Endothelial cell of umbilical vein (primary cell): Measurements from ENCODE around the gene CADPS. TPM values are rescaled to one million over a fixed set of nuclear protein-coding genes. Genes with fewer than 3 reads are reported as not detected.

ENCODE experiments used
- BruUV-seq: library from RNA; stranded (reverse); fragments of 400-500 nt; replicated peaks from 2 replicates; lab custom pipeline; 2021; lab: Mats Ljungman, UMichigan
- CTCF ChIA-PET: fragments of 300-600, 350-600 bp; sonication (Branson Sonifier 250); formaldehyde crosslinking; loops from one replicate; lab custom pipeline; 2021; ENCODE audit warnings: antibody characterized with exemption, inconsistent platforms; lab: Charles Lee
- POLR2A ChIA-PET: fragments of 300-600, 350-600 bp; sonication (Branson Sonifier 250); formaldehyde crosslinking; loops from one replicate; lab custom pipeline; 2021; ENCODE audit warnings: antibody characterized with exemption, inconsistent platforms; lab: Charles Lee
- DNase-seq: peaks from one replicate; pipeline ENCODE4 v3.0.0-alpha.2; 2011; ENCODE audit warnings: low read depth, low spot score
- FAIRE-seq: peaks from 2 replicates; lab custom pipeline; 2011; peaks lifted over from hg19 to GRCh38; lab: Jason Lieb, UNC
- H2AFZ ChIP-seq: 2 replicates; pipeline ENCODE4 v1.6.0; 2012; ENCODE audit warnings: low read depth, low read length, control low read depth, inconsistent platforms
- H3K27ac ChIP-seq: 2 replicates; pipeline ENCODE4 v1.5.1; 2011; ENCODE audit warnings: low read depth, mild to moderate bottlenecking, control low read depth, low read length, moderate library complexity; ENCODE audit not compliant: insufficient read depth
- H3K27me3 ChIP-seq, 2 experiments: 2 replicates each; pipeline versions ENCODE4 v1.6.0 to v1.6.1; 2011; ENCODE audit warnings: low read length in 2 of 2, mixed read lengths in 1 of 2; ENCODE audit not compliant: control insufficient read depth in 2 of 2, insufficient read depth in 2 of 2
- H3K36me3 ChIP-seq, 2 experiments: 2 replicates in 1 of 2; 3 replicates in 1 of 2; pipeline ENCODE4 v1.5.1; 2011; ENCODE audit warnings: low read length in 2 of 2, mild to moderate bottlenecking in 1 of 2, moderate library complexity in 1 of 2; ENCODE audit not compliant: control insufficient read depth in 2 of 2, insufficient read depth in 2 of 2; ENCODE audit errors: extremely low read depth in 1 of 2
- H3K4me1 ChIP-seq: 3 replicates; pipeline ENCODE4 v1.5.1; 2011; ENCODE audit warnings: mild to moderate bottlenecking, low read length; ENCODE audit not compliant: control insufficient read depth, insufficient read depth; ENCODE audit errors: extremely low read depth
- H3K4me2 ChIP-seq: 2 replicates; pipeline ENCODE4 v1.6.1; 2011; ENCODE audit warnings: low read length, control low read depth, mixed read lengths; ENCODE audit not compliant: insufficient read depth
- H3K4me3 ChIP-seq, 3 experiments: fragments of 200-600 bp in 1 of 3; sonication (generic), shearing (Covaris generic) in 1 of 3; replicated peaks in 1 of 3; 2 replicates each; pipeline ENCODE4 v1.5.1; 2011 to 2016; ENCODE audit warnings: control low read depth in 3 of 3, low read length in 3 of 3, mild to moderate bottlenecking in 2 of 3, inconsistent platforms in 1 of 3, low read depth in 1 of 3, moderate library complexity in 1 of 3; ENCODE audit not compliant: insufficient read depth in 1 of 3
- H3K79me2 ChIP-seq: 2 replicates; pipeline ENCODE4 v1.6.0; 2012; ENCODE audit warnings: low read length, inconsistent platforms; ENCODE audit not compliant: control insufficient read depth, insufficient read depth
- H3K9ac ChIP-seq: replicated peaks from 2 replicates; pipeline ENCODE3; 2011; ENCODE audit warnings: low read length, control low read depth; ENCODE audit not compliant: insufficient read depth; ENCODE audit errors: extremely low read depth
- H3K9me1 ChIP-seq: replicated peaks from 3 replicates; pipeline ENCODE4 v1.6.0; 2011; ENCODE audit warnings: mild to moderate bottlenecking, low read length; ENCODE audit not compliant: control insufficient read depth, insufficient read depth; ENCODE audit errors: extremely low read depth
- H3K9me3 ChIP-seq: replicated peaks from 2 replicates; pipeline ENCODE4 v1.5.1; 2012; ENCODE audit warnings: low read length, inconsistent platforms; ENCODE audit not compliant: control insufficient read depth, insufficient read depth
- H4K20me1 ChIP-seq: replicated peaks from 2 replicates; pipeline ENCODE3; 2011; ENCODE audit warnings: mild to moderate bottlenecking, low read length; ENCODE audit not compliant: control insufficient read depth, insufficient read depth; ENCODE audit errors: extremely low read depth
- EZH2 ChIP-seq: IDR thresholded peaks from 2 replicates; pipeline ENCODE4 v1.6.1; 2012; ENCODE audit warnings: borderline replicate concordance, low read depth, mild to moderate bottlenecking, moderate library complexity, low read length, inconsistent platforms; ENCODE audit not compliant: severe bottlenecking
- FOS ChIP-seq: IDR thresholded peaks from 2 replicates; pipeline ENCODE4 v1.6.1; 2011; ENCODE audit warnings: mild to moderate bottlenecking, low read length, moderate library complexity, borderline replicate concordance; ENCODE audit not compliant: insufficient read depth
- GATA2 ChIP-seq: IDR thresholded peaks from 2 replicates; pipeline ENCODE4 v1.7.0; 2011; ENCODE audit warnings: low read depth, mild to moderate bottlenecking, moderate library complexity, mixed read lengths, low read length; ENCODE audit not compliant: insufficient read length, insufficient read depth
- JUN ChIP-seq: IDR thresholded peaks from 2 replicates; pipeline ENCODE4 v1.6.1; 2011; ENCODE audit warnings: borderline replicate concordance, low read depth; ENCODE audit not compliant: insufficient read length, insufficient read depth
- MYC ChIP-seq: IDR thresholded peaks from one replicate; pipeline ENCODE4 v1.6.1; 2011; ENCODE audit warnings: mild to moderate bottlenecking, low read depth, low read length
- POLR2A ChIP-seq: IDR thresholded peaks from 2 replicates; pipeline ENCODE4 v1.6.1; 2012; ENCODE audit warnings: low read depth, mild to moderate bottlenecking, control low read depth, low read length
- POLR2AphosphoS5 ChIP-seq: IDR thresholded peaks from 2 replicates; pipeline ENCODE4 v1.6.1; 2012; ENCODE audit warnings: low read depth, mild to moderate bottlenecking, control low read depth, low read length, moderate library complexity; ENCODE audit not compliant: insufficient read depth
- dilution Hi-C: fragments of 300-500 bp; cut with MboI; formaldehyde crosslinking; loops from one replicate; pipeline ENCODE4 v1.15.0; 2019; ENCODE audit warnings: low sequenced_read_pairs; ENCODE audit not compliant: extremely low pct_ligation_motif_present
- intact Hi-C: fragments of 100-400 bp; cut with micrococcal nuclease; formaldehyde crosslinking; loops from one replicate; pipeline ENCODE4 v1.10.0; 2022
- polyA plus RNA-seq, 4 experiments: library from polyadenylated mRNA; depleted of rRNA in 3 of 4; stranded (reverse) in 3 of 4; unstranded in 1 of 4; fragments of >200 nt; gene quantifications; 2 replicates each; pipeline versions ENCODE4 v1.2.1 to v1.2.3, GENCODE V29; 2011 to 2012; ENCODE audit warnings: missing spikeins in 1 of 4
- total RNA-seq: library from RNA; stranded (reverse); gene quantifications from 2 replicates; pipeline ENCODE4 v1.2.3, GENCODE V29; 2021
- TF ChIP-seq, protein P1 (sequence below): IDR thresholded peaks from 2 replicates; pipeline ENCODE4 v1.6.1; 2011; ENCODE audit not compliant: insufficient read depth, insufficient read length
- TF ChIP-seq, protein P2 (sequence below), 2 donors: IDR thresholded peaks; 1 replicate in 1 of 2; 2 replicates in 1 of 2; pipeline ENCODE4 v1.5.1; 2011; ENCODE audit warnings: low read length in 2 of 2, mild to moderate bottlenecking in 2 of 2, moderate library complexity in 2 of 2, control low read depth in 1 of 2, inconsistent platforms in 1 of 2, low read depth in 1 of 2; ENCODE audit not compliant: insufficient read depth in 1 of 2; ENCODE audit errors: extremely low read depth in 1 of 2

CADPS gene
- total and polyA plus RNA-seq, 2 donors (not counting 3 experiments of a cell fraction or from before 2014, with no cell fraction given) = not detected

DNA sequence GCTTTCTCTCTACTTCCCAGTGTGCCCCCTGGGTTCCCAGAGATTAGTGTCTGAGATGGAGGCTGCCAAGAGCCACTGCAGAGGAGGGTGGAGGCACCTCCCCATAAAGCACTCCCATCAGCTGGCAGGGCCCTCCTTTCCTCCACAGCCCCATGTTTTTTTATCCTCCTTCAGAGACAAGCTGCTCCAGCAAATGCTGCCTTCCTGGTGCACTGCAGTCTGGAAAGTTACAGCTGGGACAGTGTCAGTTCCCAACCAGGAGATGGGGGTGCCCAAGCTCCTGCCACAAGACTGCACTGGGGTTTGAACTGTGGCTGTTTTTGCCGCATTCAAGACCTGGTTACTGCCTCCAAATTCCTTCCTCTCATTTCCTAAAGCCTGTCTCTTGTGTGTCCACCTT, 206.1 kb downstream of the CADPS start:
- no peak overlapping the region for H3K4me2 ChIP-seq
- H3K27ac ChIP-seq = no peak overlapping the region
- H3K9ac ChIP-seq = no peak overlapping the region
- FAIRE-seq (no peak), DNase-seq (no peak)
- POLR2A ChIA-PET = no interaction called here
- TF ChIP-seq, protein P1, sequence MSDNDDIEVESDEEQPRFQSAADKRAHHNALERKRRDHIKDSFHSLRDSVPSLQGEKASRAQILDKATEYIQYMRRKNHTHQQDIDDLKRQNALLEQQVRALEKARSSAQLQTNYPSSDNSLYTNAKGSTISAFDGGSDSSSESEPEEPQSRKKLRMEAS = no peak
- TF ChIP-seq POLR2AphosphoS5 (no peak), POLR2A (no peak), FOS (no peak), MYC (no peak), EZH2 (no peak), GATA2 (no peak), JUN (no peak)
- TF ChIP-seq, protein P2, sequence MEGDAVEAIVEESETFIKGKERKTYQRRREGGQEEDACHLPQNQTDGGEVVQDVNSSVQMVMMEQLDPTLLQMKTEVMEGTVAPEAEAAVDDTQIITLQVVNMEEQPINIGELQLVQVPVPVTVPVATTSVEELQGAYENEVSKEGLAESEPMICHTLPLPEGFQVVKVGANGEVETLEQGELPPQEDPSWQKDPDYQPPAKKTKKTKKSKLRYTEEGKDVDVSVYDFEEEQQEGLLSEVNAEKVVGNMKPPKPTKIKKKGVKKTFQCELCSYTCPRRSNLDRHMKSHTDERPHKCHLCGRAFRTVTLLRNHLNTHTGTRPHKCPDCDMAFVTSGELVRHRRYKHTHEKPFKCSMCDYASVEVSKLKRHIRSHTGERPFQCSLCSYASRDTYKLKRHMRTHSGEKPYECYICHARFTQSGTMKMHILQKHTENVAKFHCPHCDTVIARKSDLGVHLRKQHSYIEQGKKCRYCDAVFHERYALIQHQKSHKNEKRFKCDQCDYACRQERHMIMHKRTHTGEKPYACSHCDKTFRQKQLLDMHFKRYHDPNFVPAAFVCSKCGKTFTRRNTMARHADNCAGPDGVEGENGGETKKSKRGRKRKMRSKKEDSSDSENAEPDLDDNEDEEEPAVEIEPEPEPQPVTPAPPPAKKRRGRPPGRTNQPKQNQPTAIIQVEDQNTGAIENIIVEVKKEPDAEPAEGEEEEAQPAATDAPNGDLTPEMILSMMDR (IDR thresholded peaks at IDR 0.05; ENCODE audit: extremely low read depth in 1 of 2, insufficient read depth in 1 of 2, low read depth in 1 of 2, low read length in 2 of 2) = no peak
- no peaks in the 10 kb centered on the region for H4K20me1 ChIP-seq
- no peaks in the 10 kb centered on the region for H3K79me2 ChIP-seq
- H3K9me1 ChIP-seq = no peaks in the 10 kb centered on the region
- CTCF ChIA-PET = interaction anchor here (0.9 to 1.1 kb wide), 3 partner anchors 11 to 47 kb away, joined by 3 to 5 read pairs (median 3); no protein-coding TSS in a partner anchor
- H3K4me1 ChIP-seq = no peaks in the 10 kb centered on the region
- H3K36me3 ChIP-seq = no peaks in the 10 kb centered on the region
- peaks cover 2 to 7% of the 10 kb centered on the region in 2 experiments for H3K27me3 ChIP-seq
- no peaks in the 10 kb centered on the region for H3K9me3 ChIP-seq
- BruUV-seq = no TSS peak
- intact Hi-C loops (loop anchor here (5.0 kb wide), 1 partner anchor 663 kb away; no protein-coding TSS in a partner anchor), dilution Hi-C loops (no loop called here)
- H3K4me3 ChIP-seq = no peak overlapping the region
- no peak overlapping the region for H2AFZ ChIP-seq
